ENCODE measurements around the gene GDE1. TPM values are rescaled to one million over a fixed set of nuclear protein-coding genes. Genes with fewer than 3 reads are reported as not detected.
"Not testable (repeated sequence)": the region's sequence is repeated elsewhere in the genome, so short reads cannot be mapped to it uniquely, and the experiment has no call there.

Gene GDE1
- total RNA-seq: 33.9 and 52.9 TPM in 2 replicates

DNA sequence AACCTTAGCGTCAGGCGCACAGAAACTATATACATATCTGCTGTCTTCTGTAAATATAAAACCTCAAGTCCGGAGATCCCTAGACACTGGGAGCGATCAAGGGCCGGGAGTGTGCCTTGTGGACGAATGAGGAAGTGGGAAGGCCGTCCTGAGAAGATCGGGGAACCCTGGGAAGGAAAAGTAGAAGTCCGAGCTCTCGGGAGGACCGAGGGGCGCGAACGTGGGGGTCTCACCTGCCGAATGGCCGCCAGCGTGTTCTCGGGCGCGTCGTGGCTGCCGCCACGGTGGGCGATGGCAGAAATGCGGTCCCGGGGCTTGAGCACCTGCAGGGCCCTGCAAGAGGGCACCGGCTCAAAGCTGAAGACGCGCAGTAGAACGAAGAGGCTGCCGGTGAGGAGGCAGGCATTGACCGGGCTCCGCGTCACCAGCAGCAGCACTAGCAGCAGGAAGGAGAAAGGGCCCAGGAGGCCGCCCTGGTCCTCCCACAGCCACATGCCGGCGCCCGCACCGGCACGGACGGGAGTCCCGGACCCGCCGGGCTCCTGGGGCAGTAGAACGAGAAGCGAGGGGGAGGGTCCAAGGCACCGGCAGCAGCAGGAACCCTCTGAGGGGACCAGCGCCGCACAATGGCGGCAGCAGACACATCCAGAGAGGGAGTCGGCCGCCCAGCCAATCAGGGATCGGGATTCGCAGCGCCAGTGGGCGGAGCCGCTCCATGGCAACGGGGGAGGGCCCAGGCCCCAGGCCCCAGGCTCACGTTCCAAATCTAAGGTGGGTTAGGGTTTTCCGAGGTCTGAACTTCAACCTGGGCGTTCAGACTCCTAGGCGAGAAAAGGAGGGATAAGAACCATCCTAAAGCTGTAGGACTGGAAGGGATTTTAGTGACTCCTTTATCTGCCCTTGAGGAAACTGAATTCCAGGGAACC is at the start of gene GDE1:
Gene GDE1 (minus strand): TSS at position 628 of the 926 bp plus-strand sequence. CDS start 134 bp downstream, at position 494.
- DNase-seq: peak; percentile 94

DNA sequence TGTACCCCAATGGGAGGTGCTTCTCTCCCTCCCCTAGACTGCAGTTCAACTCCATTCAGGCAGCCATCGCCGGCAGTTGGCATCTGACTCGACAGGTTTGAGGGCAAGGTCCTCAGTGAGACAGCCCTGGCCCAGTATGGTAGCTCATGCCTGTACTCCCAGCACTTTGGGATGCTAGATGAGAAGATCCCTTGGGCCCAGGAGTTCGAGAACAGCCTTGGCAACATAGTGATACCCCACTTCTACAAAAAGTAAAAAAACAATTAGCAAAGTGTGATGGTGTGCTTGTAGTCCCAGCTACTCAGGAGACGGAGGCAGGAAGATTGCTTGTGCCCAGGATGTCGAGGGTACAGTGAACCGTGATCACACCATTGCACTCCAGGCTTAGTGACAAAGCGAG is 45.7 kb upstream of the GDE1 start:
- DNase-seq: no peak

GRCh38 chr16:19566362-19566761 is 44.5 kb upstream of the GDE1 start:
- no peak for DNase-seq

- DNase-seq: no peak
These were observed 41.5 kb upstream of the GDE1 start for GRCh38 chr16:19563377-19563776.

DNA sequence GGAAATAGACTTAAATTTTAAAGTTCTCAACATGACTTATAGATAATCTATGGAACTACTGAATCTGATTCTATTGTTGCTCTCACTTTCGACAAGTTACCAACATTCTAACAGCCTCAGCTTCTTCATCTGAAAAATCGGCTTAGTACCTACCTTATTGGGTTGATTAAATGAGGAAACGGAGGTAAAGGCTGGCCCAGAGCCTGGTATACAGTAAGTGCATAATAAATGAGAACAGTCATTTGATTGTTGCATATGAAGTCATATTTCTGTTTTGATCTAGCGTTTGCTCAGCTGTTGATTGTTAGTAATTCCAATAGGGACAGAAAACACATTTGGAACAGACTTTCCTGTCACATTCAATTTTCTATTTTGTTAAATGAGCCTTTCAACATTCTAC is 38.2 kb upstream of the GDE1 start:
- DNase-seq: no peak

GRCh38 chr16:19559242-19559910 is 37.5 kb upstream of the GDE1 start:
- peak; percentile 83 for DNase-seq

DNA sequence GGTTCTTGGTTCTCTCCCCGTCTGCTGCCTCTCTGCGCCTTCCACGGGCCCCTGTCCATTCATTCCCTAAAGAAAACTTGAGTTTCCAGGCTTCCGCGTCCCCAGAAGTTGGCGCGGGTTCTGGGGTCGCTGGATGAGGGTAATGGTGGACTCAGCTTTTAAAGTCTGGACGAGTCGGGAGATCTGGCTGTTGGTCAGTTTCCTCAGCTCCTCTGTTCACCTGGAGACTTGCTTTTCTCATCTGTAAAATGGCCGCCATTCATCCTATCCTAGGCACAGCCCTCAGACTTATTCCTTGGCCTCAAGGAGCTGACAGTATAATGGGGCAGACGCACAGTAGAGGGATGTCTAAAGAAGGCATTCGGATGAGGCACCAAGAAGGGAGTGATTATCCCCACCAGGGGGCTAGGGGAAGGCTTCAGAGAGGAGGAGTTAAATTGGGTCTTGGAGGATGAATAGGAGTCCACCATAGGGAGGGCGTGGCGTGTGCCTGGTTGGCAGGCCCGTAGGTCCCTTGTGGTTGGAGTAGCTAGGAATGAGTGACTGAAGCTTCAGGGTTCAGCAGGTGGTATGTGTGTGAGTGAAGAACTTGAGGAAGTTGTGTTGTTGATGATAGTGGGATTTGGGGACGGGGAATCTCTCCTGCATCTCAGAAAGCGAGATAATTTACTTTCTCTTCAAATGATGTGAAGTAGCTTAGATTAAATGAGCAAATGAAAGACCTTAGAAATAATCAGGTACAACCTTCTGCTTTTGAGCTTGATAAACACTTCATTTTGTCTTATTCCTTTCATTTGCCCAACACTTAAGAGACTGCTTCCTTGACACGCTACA is 34.3 kb upstream of the GDE1 start:
- DNase-seq: peak; percentile 45

DNA sequence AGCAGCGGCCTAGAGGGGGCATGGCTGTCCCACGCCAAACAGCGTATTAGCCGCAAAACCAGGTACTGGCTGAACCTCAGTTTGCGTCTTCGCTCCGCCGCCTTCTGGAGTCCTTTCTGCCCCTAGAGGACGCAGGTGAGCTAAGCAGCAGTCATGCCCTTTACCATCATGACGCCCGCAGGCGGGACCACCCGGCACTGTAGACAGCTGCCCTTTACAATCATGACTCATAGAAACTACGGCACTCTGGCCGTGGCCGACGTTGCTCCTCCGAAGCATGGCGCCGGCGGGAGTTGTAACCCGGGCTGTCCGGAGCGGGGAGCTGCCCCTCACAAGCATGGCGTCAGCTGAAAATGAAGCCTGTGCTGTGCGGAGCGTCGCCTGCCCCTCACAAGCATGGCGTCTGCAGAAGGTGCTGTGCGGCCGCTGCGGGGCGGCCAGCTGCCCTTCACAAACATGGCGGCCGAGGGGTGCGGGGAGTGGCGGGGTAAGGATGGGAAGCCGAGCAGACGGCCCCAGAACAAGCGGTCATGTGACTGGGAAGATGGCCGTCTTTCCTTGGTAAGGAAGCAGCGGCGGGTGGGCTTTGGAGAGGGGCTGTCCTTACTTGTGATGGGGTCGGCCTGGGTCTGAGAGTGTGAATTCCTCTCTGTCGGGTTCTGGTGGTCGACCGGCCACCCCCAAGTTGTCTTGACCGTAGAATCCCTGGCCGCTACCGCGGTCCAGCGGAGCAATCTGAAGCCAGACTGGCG is 33.5 kb upstream of the GDE1 start, which contains the start of gene VPS35L:
Gene VPS35L (plus strand): TSS at position 518 of the 752 bp plus-strand sequence. CDS start 27 bp downstream, at position 545.
- peak; percentile 100 for DNase-seq

DNA sequence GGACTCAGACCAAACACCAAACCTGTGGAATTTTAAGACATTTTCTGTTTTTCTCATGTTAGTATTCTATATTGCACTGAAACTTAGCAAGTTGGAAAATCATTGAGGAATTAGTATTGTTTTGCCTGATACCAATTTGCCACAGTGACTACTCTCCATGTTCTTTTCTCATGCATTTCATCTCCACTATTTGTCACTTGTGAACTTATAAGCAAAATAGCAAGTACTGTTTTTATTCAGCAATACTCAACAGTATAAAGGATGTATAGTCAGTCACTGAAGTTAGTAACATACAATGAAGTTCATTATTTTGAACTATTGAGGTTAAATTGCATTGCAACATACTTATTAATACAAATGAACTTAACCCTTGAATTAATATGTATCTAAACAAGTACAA is 27.8 kb upstream of the GDE1 start:
- DNase-seq: no peak

DNA sequence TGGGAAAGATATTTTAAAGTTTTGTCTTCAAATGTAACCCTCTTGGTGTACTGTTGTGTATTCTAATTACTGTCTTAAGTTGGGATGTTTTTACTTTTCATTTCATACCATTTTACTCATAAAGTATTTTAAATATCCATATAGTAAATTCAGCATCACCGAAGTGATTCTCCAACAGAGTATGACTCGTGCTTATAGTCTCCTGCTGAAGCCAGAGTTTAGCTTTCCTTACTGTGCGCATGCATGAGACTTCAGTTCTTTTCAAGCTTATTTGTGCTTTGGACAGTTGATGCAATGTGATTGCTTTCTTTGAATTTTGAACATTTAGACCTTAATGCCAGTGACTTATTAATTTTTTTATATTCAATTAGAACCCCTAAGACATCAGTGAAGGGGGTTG is 26.2 kb upstream of the GDE1 start:
- DNase-seq: no peak

- not testable (repeated sequence) for DNase-seq
These were observed 21.5 kb upstream of the GDE1 start for GRCh38 chr16:19543278-19543996.

- DNase-seq: peak; percentile 24
These were observed 20.4 kb upstream of the GDE1 start for GRCh38 chr16:19542138-19542821.

GRCh38 chr16:19540241-19540970 is 18.5 kb upstream of the GDE1 start:
- no peak for DNase-seq

DNA sequence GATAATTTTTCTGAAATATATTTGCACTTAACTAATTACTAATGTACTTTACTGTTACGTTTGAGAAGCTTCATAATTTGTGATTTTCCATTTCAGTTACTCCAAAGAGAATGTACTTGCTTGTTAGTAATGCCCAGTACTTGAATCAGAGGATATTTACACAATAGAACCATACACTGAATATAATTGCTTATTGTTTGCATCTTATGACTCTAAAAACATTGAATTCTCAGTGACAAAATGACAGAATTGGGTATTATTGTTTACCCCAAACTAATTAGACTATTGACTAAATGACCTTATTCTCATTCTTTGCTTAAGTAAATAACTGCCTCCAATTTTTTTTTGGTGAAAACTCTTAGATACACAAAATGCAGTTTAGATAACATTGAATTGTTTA is 10.7 kb upstream of the GDE1 start:
- no peak for DNase-seq

- no peak for DNase-seq
These were observed 6.8 kb upstream of the GDE1 start for GRCh38 chr16:19528666-19529065.

- no peak for DNase-seq
These were observed 5.3 kb upstream of the GDE1 start for GRCh38 chr16:19527161-19527560.

DNA sequence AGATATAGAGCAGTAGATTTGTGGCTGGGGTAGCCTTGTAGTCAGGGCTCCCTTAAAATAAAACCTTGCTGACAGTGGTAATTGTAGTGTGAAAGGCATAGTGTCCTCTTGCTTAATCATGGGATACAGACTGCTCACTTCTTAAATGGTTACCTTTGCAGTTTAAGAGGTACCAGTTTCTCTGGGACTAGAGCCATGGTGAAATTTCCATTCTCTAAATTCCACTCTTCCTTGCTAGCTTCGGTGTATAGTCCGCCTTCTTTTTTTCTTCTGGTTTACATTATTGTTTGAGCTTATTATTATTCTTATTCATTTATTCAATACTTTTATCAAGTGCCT is 3.5 kb upstream of the GDE1 start:
- no peak for DNase-seq

DNA sequence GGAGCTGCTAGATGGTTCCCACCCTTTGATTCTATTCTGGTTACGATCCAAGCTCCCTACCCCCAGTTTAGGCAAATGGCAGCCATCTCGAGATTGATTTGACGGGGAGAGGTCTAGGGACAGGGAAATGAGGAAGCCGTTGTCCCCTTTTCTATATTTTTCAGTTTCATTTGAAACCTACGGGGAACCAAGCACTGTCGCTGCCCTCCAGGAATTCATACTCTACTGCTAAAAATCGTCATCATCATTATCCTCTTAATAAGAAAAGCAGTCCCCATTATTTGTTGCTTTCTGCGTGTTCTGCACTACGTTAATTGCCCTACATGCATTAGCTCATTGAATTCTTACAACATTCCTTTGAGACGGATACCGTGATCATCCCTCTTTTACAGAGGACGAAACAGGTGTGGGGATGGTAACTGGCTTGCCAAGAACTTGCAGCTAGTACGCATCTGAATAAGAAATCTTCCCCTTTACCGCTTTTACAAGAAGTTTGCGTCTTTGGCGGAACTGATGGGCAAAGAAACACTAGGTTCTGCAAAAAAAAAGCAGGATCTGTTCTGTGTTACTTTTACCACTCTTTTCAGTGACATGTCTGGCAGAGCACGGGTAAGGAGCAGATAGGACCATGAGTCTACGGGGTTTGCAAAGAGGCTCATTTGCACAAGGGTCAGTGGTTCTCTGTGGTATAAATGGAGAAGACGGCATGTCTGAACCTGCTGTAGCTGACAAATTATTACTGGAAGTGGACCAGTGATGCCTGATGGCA is 2.9 kb upstream of the GDE1 start:
- DNase-seq: peak; percentile 23

GRCh38 chr16:19524356-19524615 is 2.4 kb upstream of the GDE1 start:
- DNase-seq: peak; percentile 17

Data from dermis blood vessel endothelial cell (primary cell).